ENCODE measurements around the gene CAMTA1.

CAMTA1 gene

GRCh38 chr1:6939363-6939762 is 154.1 kb downstream of the CAMTA1 start:
- no peak for DNase-seq

GRCh38 chr1:6941786-6942185 is 156.5 kb downstream of the CAMTA1 start:
- DNase-seq: no peak

- no peak for DNase-seq
Measured at GRCh38 chr1:6942990-6943389, 157.7 kb downstream of the CAMTA1 start.

- no peak for DNase-seq
Measured at GRCh38 chr1:6944434-6944833, 159.2 kb downstream of the CAMTA1 start.

GRCh38 chr1:6947952-6948351 is 162.7 kb downstream of the CAMTA1 start:
- no peak for DNase-seq

GRCh38 chr1:6948416-6948815 is 163.2 kb downstream of the CAMTA1 start:
- no peak for DNase-seq

GRCh38 chr1:6948861-6949260 is 163.6 kb downstream of the CAMTA1 start:
- no peak for DNase-seq

- DNase-seq: no peak
Measured at GRCh38 chr1:6950001-6950765, 164.9 kb downstream of the CAMTA1 start.

- no peak for DNase-seq
Measured at GRCh38 chr1:6951536-6951935, 166.3 kb downstream of the CAMTA1 start.

- no peak for DNase-seq
Measured at GRCh38 chr1:6953216-6953615, 168.0 kb downstream of the CAMTA1 start.

GRCh38 chr1:6953907-6954364 is 168.7 kb downstream of the CAMTA1 start:
- DNase-seq: no peak

- DNase-seq: no peak
Measured at GRCh38 chr1:6954591-6954990, 169.3 kb downstream of the CAMTA1 start.

GRCh38 chr1:6955357-6956094 is 170.3 kb downstream of the CAMTA1 start:
- DNase-seq: no peak

GRCh38 chr1:6956488-6957159 is 171.4 kb downstream of the CAMTA1 start:
- peak; percentile 14 for DNase-seq

GRCh38 chr1:6957341-6957740 is 172.1 kb downstream of the CAMTA1 start:
- DNase-seq: no peak

- peak; percentile 75 for DNase-seq
Measured at GRCh38 chr1:6958407-6959030, 173.3 kb downstream of the CAMTA1 start.

GRCh38 chr1:6959491-6959890 is 174.2 kb downstream of the CAMTA1 start:
- no peak for DNase-seq

GRCh38 chr1:6960291-6960811 is 175.1 kb downstream of the CAMTA1 start:
- no peak for DNase-seq

- DNase-seq: no peak
Measured at GRCh38 chr1:6960860-6961259, 175.6 kb downstream of the CAMTA1 start.

GRCh38 chr1:6961289-6961688 is 176.0 kb downstream of the CAMTA1 start:
- DNase-seq: no peak

- DNase-seq: no peak
Measured at GRCh38 chr1:6961905-6962477, 176.7 kb downstream of the CAMTA1 start.

GRCh38 chr1:6962478-6962995 is 177.3 kb downstream of the CAMTA1 start:
- peak; percentile 89 for DNase-seq

All from MV-4-11 (cell line).